Transverse colon (tissue), 4 donors: Measurements from ENCODE around the gene BAIAP3. TPM values are rescaled to one million over a fixed set of nuclear protein-coding genes. Genes with fewer than 3 reads are reported as not detected.

Experiments used
- DNase-seq: peaks from one replicate; pipeline ENCODE4 v3.0.0-alpha.2; 2019
- H3K27ac ChIP-seq, 4 donors: fragments of 200-600 bp; sonication (generic); 2 replicates each; pipeline ENCODE4 v1.5.1; 2016 to 2018; ENCODE audit warnings: inconsistent platforms in 4 of 4
- H3K27me3 ChIP-seq: fragments of 200-600 bp; sonication (generic); 2 replicates; pipeline ENCODE4 v1.5.1; 2017; ENCODE audit warnings: inconsistent platforms
- H3K36me3 ChIP-seq, 4 donors: fragments of 200-600 bp; sonication (generic); 2 replicates each; pipeline ENCODE4 v1.5.1; 2017 to 2019; ENCODE audit warnings: inconsistent platforms in 4 of 4
- H3K4me1 ChIP-seq, 4 donors: fragments of 200-600 bp; sonication (generic); 2 replicates each; pipeline ENCODE4 v1.5.1; 2017 to 2020; ENCODE audit warnings: inconsistent platforms in 4 of 4
- H3K4me3 ChIP-seq, 4 donors: fragments of 200-600 bp; sonication (generic); 1 replicate in 1 of 4; 2 replicates in 3 of 4; pipeline versions ENCODE4 v1.5.1 to v1.6.1; 2017 to 2019; ENCODE audit warnings: inconsistent platforms in 4 of 4
- H3K9me3 ChIP-seq, 2 donors: fragments of 200-600 bp; sonication (generic); 2 replicates each; pipeline ENCODE4 v1.5.1; 2017 to 2019; ENCODE audit warnings: inconsistent platforms in 2 of 2
- EP300 ChIP-seq: sonication (generic); formaldehyde crosslinking; IDR thresholded peaks from one replicate; pipeline ENCODE4 v1.6.1; 2017; ENCODE audit warnings: antibody characterized with exemption, low read depth
- POLR2A ChIP-seq: fragments of 450-650 bp; IDR thresholded peaks from one replicate; pipeline ENCODE4 v1.6.1; 2016; ENCODE audit warnings: antibody characterized with exemption, mild to moderate bottlenecking, moderate library complexity
- POLR2AphosphoS5 ChIP-seq, 3 donors: sonication (generic); formaldehyde crosslinking; IDR thresholded peaks; one replicate each; pipeline ENCODE4 v1.6.1; 2016; ENCODE audit warnings: antibody characterized with exemption in 3 of 3
- WGBS, 2 donors: methylation state at CpG; one replicate each; pipeline ENCODE4 v1.1.5; 2018; ENCODE audit warnings: low coverage in 1 of 2; 5-methylcytosine and 5-hydroxymethylcytosine counted together
- in situ Hi-C, 4 donors: fragments of 200-750 bp; cut with MboI; loops; one replicate each; pipeline versions ENCODE4 v1.15.0 to v1.15.1; 2017; ENCODE audit warnings: low sequenced_read_pairs in 3 of 4, low pct_ligation_motif_present in 1 of 4, low pct_unique_long_range_greater_than_20kb in 1 of 4
- intact Hi-C: fragments of 100-400 bp; cut with DNase I; formaldehyde crosslinking; loops from one replicate; pipeline ENCODE4 v1.15.1; 2023; ENCODE audit warnings: low total_unique reads
- total RNA-seq, 4 donors: library from RNA; depleted of rRNA; stranded (reverse); fragments of >200 nt; gene quantifications; one replicate each; pipeline ENCODE4 v1.1.0, GENCODE V29; 2016
- TF ChIP-seq, protein P1 (sequence below), 5 experiments: fragments of 200-600 bp in 3 of 5; fragments of 450-650 bp in 2 of 5; sonication (generic) in 3 of 5; IDR thresholded peaks; 1 replicate in 2 of 5; 2 replicates in 3 of 5; pipeline ENCODE4 v1.5.1; 2016 to 2017; ENCODE audit warnings: antibody characterized with exemption in 5 of 5, inconsistent platforms in 3 of 5, mild to moderate bottlenecking in 2 of 5, moderate library complexity in 1 of 5

The BAIAP3 gene
- total RNA-seq, 4 donors from 2014 or later, result 7.3 to 190 (median 11.4) TPM

GRCh38 chr16:1398351-1398750, 64.9 kb downstream of the BAIAP3 start:
- Histone ChIP-seq H3K27ac (no peak overlapping the region), H3K4me3 (no peak overlapping the region), H3K9me3 (no peaks in the 10 kb centered on the region), H3K27me3 (no peaks in the 10 kb centered on the region), H3K4me1 (no peaks in the 10 kb centered on the region), H3K36me3 (peaks cover 0 to 43% (median 15%) of the 10 kb centered on the region in 4 donors)
- intact Hi-C loops (no loop called here), in situ Hi-C loops (no loop called here)
- TF ChIP-seq POLR2AphosphoS5 (IDR thresholded peaks at IDR 0.05) (no peak), EP300 (no peak), POLR2A (no peak)
- TF ChIP-seq, protein P1, sequence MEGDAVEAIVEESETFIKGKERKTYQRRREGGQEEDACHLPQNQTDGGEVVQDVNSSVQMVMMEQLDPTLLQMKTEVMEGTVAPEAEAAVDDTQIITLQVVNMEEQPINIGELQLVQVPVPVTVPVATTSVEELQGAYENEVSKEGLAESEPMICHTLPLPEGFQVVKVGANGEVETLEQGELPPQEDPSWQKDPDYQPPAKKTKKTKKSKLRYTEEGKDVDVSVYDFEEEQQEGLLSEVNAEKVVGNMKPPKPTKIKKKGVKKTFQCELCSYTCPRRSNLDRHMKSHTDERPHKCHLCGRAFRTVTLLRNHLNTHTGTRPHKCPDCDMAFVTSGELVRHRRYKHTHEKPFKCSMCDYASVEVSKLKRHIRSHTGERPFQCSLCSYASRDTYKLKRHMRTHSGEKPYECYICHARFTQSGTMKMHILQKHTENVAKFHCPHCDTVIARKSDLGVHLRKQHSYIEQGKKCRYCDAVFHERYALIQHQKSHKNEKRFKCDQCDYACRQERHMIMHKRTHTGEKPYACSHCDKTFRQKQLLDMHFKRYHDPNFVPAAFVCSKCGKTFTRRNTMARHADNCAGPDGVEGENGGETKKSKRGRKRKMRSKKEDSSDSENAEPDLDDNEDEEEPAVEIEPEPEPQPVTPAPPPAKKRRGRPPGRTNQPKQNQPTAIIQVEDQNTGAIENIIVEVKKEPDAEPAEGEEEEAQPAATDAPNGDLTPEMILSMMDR (IDR thresholded peaks at IDR 0.05), result no peak
- no peak for DNase-seq
- WGBS, 2 donors, result 90 to 92% methylated on average over 4 to 9 of the region's 9 CpGs

Other genes starting within 250 kb of the BAIAP3 start
- not detected for gene C1QTNF8, start 237.4 kb upstream of the BAIAP3 start, total RNA-seq
- 10 to 100 TPM; 17.0 to 63.6 (median 39.5) TPM for gene CACNA1H, start 180.5 kb upstream of the BAIAP3 start, total RNA-seq
- 10 to 100 TPM in 3 of 4 donors, not detected in 1; 20.9 to 41.0 (median 24.0) TPM for gene TPSG1, start 108.4 kb upstream of the BAIAP3 start, total RNA-seq
- 10 to 100 TPM; 12.5 to 35.2 (median 24.8) TPM for gene TPSB2, start 103.5 kb upstream of the BAIAP3 start, total RNA-seq
- 10 to 100 TPM in 3 of 4 donors, 1 to 10 TPM in 1; 9.4 to 33.7 (median 23.8) TPM for gene TPSAB1, start 92.9 kb upstream of the BAIAP3 start, total RNA-seq
- gene TPSD1, start 77.6 kb upstream of the BAIAP3 start, total RNA-seq, result 10 to 100 TPM in 1 of 4 donors, 1 to 10 TPM in 2, not detected in 1; 4.6 to 12.0 (median 7.8) TPM
- 100 to 1,000 TPM in 1 of 4 donors, 10 to 100 TPM in 3; 55.4 to 110 (median 58.5) TPM for gene UBE2I, start 24.0 kb upstream of the BAIAP3 start, total RNA-seq
- 100 to 1,000 TPM in 1 of 4 donors, 10 to 100 TPM in 3; 56.4 to 135 (median 75.3) TPM for gene TSR3, start 18.2 kb downstream of the BAIAP3 start, total RNA-seq
- 100 to 1,000 TPM in 1 of 4 donors, 10 to 100 TPM in 3; 53.8 to 130 (median 79.1) TPM for gene GNPTG, start 18.3 kb downstream of the BAIAP3 start, total RNA-seq
- gene UNKL, start 81.1 kb downstream of the BAIAP3 start, total RNA-seq, result 10 to 100 TPM; 15.2 to 86.4 (median 24.2) TPM
- gene UQCC4, start 87.1 kb downstream of the BAIAP3 start, total RNA-seq, result 10 to 100 TPM in 2 of 4 donors, 1 to 10 TPM in 1, not detected in 1; 1.2 to 13.2 (median 13.2) TPM
- 1 to 10 TPM in 1 of 4 donors, not detected in 3; 1.2 TPM for gene PERCC1, start 97.4 kb downstream of the BAIAP3 start, total RNA-seq
- gene CCDC154, start 110.9 kb downstream of the BAIAP3 start, total RNA-seq, result under 1 TPM in 2 of 4 donors, not detected in 2; 0.16 to 0.41 TPM
- 100 to 1,000 TPM in 2 of 4 donors, 10 to 100 TPM in 2; 57.6 to 171 (median 95.0) TPM for gene CLCN7, start 141.4 kb downstream of the BAIAP3 start, total RNA-seq
- not detected for gene PTX4, start 155.3 kb downstream of the BAIAP3 start, total RNA-seq
- 10 to 100 TPM; 22.2 to 98.1 (median 49.6) TPM for gene TELO2, start 159.7 kb downstream of the BAIAP3 start, total RNA-seq
- gene TMEM204, start 200.0 kb downstream of the BAIAP3 start, total RNA-seq, result 10 to 100 TPM in 3 of 4 donors, 1 to 10 TPM in 1; 9.4 to 22.5 (median 13.3) TPM